Measurements from ENCODE around the gene MPZL2. TPM values are rescaled to one million over a fixed set of nuclear protein-coding genes. Genes with fewer than 3 reads are reported as not detected.

The MPZL2 gene
- total RNA-seq, 2 donors from 2014 or later, result 58.8 to 114 TPM

- intact Hi-C loops (cut with DNase I), result loop anchor here (2.0 to 10.0 kb wide), 3 partner anchors 92 to 194 kb away; no protein-coding TSS in a partner anchor
- Histone ChIP-seq H3K4me3 (no peak overlapping the region), H3K27ac (no peak overlapping the region), H3K27me3 (no peaks in the 10 kb centered on the region), H3K9ac (ENCODE audit: low read depth in 2 of 2, low read length in 2 of 2) (no peak overlapping the region), H3K4me1 (no peaks in the 10 kb centered on the region), H3K9me3 (no peaks in the 10 kb centered on the region), H3K36me3 (no peaks in the 10 kb centered on the region)
- DNase-seq, result peak; percentile 75
- peak; percentile 39 for TF ChIP-seq CTCF (IDR thresholded peaks at IDR 0.05)
These were observed 26.8 kb upstream of the MPZL2 start for GRCh38 chr11:118290923-118291322.

GRCh38 chr11:118289401-118289800, 25.3 kb upstream of the MPZL2 start:
- no peak for DNase-seq
- no peaks in the 10 kb centered on the region for H3K4me1 ChIP-seq
- no peaks in the 10 kb centered on the region for H3K9me3 ChIP-seq
- TF ChIP-seq CTCF (IDR thresholded peaks at IDR 0.05), result no peak
- no peaks in the 10 kb centered on the region for H3K27me3 ChIP-seq
- no peak overlapping the region for H3K27ac ChIP-seq
- H3K9ac ChIP-seq (ENCODE audit: low read depth in 2 of 2, low read length in 2 of 2), result no peak overlapping the region
- H3K36me3 ChIP-seq, result no peaks in the 10 kb centered on the region
- intact Hi-C loops (cut with DNase I), result no loop called here
- H3K4me3 ChIP-seq, result no peak overlapping the region

GRCh38 chr11:118287006-118287405, 22.9 kb upstream of the MPZL2 start:
- Histone ChIP-seq H3K4me3 (no peak overlapping the region), H3K27ac (no peak overlapping the region), H3K36me3 (no peaks in the 10 kb centered on the region), H3K9ac (ENCODE audit: low read depth in 2 of 2, low read length in 2 of 2) (peak overlapping the region in 1 of 2 donors; percentile 12), H3K9me3 (no peaks in the 10 kb centered on the region), H3K27me3 (no peaks in the 10 kb centered on the region), H3K4me1 (no peaks in the 10 kb centered on the region)
- TF ChIP-seq CTCF (IDR thresholded peaks at IDR 0.05), result no peak
- intact Hi-C loops (cut with DNase I), result no loop called here
- DNase-seq, result no peak

- H3K36me3 ChIP-seq, result no peaks in the 10 kb centered on the region
- H3K4me3 ChIP-seq, result no peak overlapping the region
- no peak for DNase-seq
- H3K9ac ChIP-seq (ENCODE audit: low read depth in 2 of 2, low read length in 2 of 2), result no peak overlapping the region
- no peak for TF ChIP-seq CTCF (IDR thresholded peaks at IDR 0.05)
- H3K4me1 ChIP-seq, result no peaks in the 10 kb centered on the region
- H3K9me3 ChIP-seq, result no peaks in the 10 kb centered on the region
- no peaks in the 10 kb centered on the region for H3K27me3 ChIP-seq
- H3K27ac ChIP-seq, result no peak overlapping the region
- intact Hi-C loops (cut with DNase I), result no loop called here
These were observed 22.4 kb upstream of the MPZL2 start for GRCh38 chr11:118286545-118286944.

- DNase-seq, result no peak
- no peaks in the 10 kb centered on the region for H3K9me3 ChIP-seq
- intact Hi-C loops (cut with DNase I), result no loop called here
- no peaks in the 10 kb centered on the region for H3K36me3 ChIP-seq
- H3K4me3 ChIP-seq, result no peak overlapping the region
- H3K27me3 ChIP-seq, result no peaks in the 10 kb centered on the region
- no peaks in the 10 kb centered on the region for H3K4me1 ChIP-seq
- peak overlapping the region in 1 of 2 donors; percentile 30 for H3K9ac ChIP-seq (ENCODE audit: low read depth in 2 of 2, low read length in 2 of 2)
- TF ChIP-seq CTCF (IDR thresholded peaks at IDR 0.05), result no peak
- H3K27ac ChIP-seq, result peak overlapping the region; percentile 42
These were observed 19.8 kb upstream of the MPZL2 start for GRCh38 chr11:118283756-118284350.

All from colonic mucosa (tissue), 4 donors.